SH-SY5Y (cell line): ENCODE measurements around the gene E2F3.

Source experiments
- GATA2 ChIP-seq: IDR thresholded peaks from 2 replicates; pipeline ENCODE4 v1.6.1; 2011; ENCODE audit warnings: mild to moderate bottlenecking, low read depth, low read length
- GATA3 ChIP-seq: IDR thresholded peaks from 2 replicates; pipeline ENCODE4 v1.6.1; 2011; ENCODE audit warnings: low read depth, mild to moderate bottlenecking, low read length, moderate library complexity

E2F3 gene

DNA sequence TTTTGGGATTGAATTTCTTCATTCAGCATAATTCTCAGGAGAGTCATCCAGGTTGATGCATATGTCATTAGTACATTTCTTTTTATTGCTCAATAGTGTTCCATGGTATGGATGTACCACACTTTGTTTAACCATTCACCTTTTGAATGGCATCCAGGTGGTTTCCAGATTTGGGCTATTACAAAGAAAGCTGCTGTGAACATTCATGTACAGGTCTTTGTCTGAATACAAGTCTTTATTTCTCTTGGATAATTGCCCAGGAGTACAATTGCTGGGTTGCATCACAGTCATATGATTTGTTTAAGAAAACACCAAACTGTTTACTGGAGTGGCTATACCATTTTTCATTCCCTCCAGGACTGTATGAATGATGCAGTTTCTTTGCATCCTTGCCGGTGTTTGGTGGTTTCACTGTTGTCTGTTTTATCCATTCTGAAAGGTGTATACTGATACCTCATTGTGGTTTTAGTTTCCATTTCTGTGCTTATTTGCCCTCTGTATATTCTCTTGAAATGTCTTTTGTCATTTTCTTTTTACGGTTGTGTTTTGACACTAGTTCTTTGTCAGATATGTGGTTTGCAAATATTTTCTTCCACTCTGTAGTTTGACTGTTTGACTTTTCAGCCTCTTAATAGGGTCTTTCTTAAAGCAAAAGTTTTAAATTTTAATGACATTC, 141.4 kb downstream of the E2F3 start:
- no peak for TF ChIP-seq GATA2
- no peak for TF ChIP-seq GATA3
